Prostate gland (tissue), 2 donors: ENCODE data around the gene CECR2.

Source experiments
- POLR2A ChIP-seq: fragments of 450-650 bp; IDR thresholded peaks from one replicate; pipeline ENCODE4 v1.6.1; 2016; ENCODE audit warnings: antibody characterized with exemption, mild to moderate bottlenecking
- POLR2AphosphoS5 ChIP-seq: sonication (generic); formaldehyde crosslinking; IDR thresholded peaks from one replicate; pipeline ENCODE4 v1.6.1; 2017; ENCODE audit warnings: antibody characterized with exemption
- TF ChIP-seq, protein P1 (sequence below), 4 experiments: fragments of 200-600 bp in 2 of 4; fragments of 450-650 bp in 2 of 4; sonication (generic) in 2 of 4; IDR thresholded peaks; 1 replicate in 3 of 4; 2 replicates in 1 of 4; pipeline ENCODE4 v1.5.1; 2016 to 2019; ENCODE audit warnings: antibody characterized with exemption in 4 of 4, mild to moderate bottlenecking in 2 of 4, moderate library complexity in 2 of 4

DNA sequence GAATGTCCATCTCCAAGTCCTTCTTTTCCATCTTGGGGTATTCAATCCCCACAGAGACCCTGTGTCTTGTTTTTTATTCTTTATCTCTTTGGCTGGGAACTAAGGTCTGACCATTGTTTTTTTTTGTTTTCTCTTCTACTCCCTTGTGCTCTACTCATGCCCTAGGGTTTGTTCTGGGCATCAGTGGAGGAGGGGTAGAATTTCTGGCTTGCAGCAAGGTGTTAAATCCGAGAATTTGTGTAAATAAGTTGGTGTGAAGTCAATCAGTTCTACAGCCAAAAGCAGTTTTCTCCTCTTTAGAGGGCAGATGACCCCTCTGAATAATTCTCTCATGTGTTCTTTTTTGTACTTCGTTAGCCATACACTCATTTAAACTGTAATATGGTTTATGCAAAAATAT, 10.7 kb downstream of the CECR2 start:
- no peak for TF ChIP-seq POLR2A
- TF ChIP-seq, protein P1, sequence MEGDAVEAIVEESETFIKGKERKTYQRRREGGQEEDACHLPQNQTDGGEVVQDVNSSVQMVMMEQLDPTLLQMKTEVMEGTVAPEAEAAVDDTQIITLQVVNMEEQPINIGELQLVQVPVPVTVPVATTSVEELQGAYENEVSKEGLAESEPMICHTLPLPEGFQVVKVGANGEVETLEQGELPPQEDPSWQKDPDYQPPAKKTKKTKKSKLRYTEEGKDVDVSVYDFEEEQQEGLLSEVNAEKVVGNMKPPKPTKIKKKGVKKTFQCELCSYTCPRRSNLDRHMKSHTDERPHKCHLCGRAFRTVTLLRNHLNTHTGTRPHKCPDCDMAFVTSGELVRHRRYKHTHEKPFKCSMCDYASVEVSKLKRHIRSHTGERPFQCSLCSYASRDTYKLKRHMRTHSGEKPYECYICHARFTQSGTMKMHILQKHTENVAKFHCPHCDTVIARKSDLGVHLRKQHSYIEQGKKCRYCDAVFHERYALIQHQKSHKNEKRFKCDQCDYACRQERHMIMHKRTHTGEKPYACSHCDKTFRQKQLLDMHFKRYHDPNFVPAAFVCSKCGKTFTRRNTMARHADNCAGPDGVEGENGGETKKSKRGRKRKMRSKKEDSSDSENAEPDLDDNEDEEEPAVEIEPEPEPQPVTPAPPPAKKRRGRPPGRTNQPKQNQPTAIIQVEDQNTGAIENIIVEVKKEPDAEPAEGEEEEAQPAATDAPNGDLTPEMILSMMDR (IDR thresholded peaks at IDR 0.05): no peak
- no peak for TF ChIP-seq POLR2AphosphoS5
